ENCODE data around the gene PISD.
"Not testable (repeated sequence)": the region's sequence is repeated elsewhere in the genome, so short reads cannot be mapped to it uniquely, and the experiment has no call there.

PISD gene

GRCh38 chr22:31595271-31595670 lies 66.7 kb downstream of the PISD start:
- DNase-seq (ENCODE audit: low read depth), result no peak
- TF ChIP-seq, protein P1, sequence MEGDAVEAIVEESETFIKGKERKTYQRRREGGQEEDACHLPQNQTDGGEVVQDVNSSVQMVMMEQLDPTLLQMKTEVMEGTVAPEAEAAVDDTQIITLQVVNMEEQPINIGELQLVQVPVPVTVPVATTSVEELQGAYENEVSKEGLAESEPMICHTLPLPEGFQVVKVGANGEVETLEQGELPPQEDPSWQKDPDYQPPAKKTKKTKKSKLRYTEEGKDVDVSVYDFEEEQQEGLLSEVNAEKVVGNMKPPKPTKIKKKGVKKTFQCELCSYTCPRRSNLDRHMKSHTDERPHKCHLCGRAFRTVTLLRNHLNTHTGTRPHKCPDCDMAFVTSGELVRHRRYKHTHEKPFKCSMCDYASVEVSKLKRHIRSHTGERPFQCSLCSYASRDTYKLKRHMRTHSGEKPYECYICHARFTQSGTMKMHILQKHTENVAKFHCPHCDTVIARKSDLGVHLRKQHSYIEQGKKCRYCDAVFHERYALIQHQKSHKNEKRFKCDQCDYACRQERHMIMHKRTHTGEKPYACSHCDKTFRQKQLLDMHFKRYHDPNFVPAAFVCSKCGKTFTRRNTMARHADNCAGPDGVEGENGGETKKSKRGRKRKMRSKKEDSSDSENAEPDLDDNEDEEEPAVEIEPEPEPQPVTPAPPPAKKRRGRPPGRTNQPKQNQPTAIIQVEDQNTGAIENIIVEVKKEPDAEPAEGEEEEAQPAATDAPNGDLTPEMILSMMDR (IDR thresholded peaks at IDR 0.05; ENCODE audit: insufficient read depth, low read depth, low read length, missing control alignments), result no peak
- H3K4me3 ChIP-seq (ENCODE audit: low read depth, low read length), result no peak overlapping the region

GRCh38 chr22:31590161-31590560 lies 71.9 kb downstream of the PISD start:
- H3K4me3 ChIP-seq (ENCODE audit: low read depth, low read length); DNase-seq (ENCODE audit: low read depth): not testable (repeated sequence)

GRCh38 chr22:31588970-31589675 lies 72.9 kb downstream of the PISD start:
- DNase-seq (ENCODE audit: low read depth), result no peak
- TF ChIP-seq, protein P1 (IDR thresholded peaks at IDR 0.05; ENCODE audit: insufficient read depth, low read depth, low read length, missing control alignments), result no peak
- H3K4me3 ChIP-seq (ENCODE audit: low read depth, low read length), result no peak overlapping the region

DNA sequence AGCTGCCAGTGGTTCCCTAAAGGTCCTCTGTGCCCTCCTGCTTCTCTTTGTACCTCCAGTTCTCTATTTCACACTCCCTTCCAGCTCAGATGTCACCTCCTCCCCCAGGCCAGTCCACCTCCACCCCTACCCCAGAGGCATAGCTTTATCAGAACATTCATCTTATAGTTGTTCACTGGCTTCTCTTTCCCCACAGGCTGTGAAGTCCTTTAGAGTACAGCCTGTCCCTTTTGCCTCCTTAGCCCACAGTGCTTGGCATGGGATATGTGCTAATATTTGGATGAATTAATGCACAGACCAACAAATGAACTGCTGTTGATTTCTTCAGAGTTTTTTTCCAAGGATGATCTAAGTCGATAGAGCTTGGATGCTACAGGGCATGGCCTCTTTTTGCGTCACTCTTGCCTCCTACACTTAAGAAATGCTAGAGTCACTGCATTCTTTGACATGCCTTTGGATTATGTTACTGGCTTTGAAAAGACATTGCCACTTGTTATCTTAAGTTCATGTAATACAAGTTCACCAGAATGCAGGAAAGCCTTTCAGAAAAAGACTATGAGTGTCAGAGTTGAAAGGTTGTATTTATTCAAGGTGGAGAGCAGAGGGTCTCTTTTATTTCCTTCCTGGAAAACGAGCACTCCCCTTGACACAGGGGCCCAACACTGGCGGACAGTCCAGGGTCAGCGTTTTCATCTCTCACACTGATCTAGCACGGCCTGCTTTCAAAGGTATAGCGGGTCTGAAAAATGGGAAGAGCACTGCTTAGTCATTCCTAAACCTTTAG lies 75.7 kb downstream of the PISD start:
- H3K4me3 ChIP-seq (ENCODE audit: low read depth, low read length), result no peak overlapping the region
- TF ChIP-seq, protein P1 (IDR thresholded peaks at IDR 0.05; ENCODE audit: insufficient read depth, low read depth, low read length, missing control alignments), result no peak
- no peak for DNase-seq (ENCODE audit: low read depth)

GRCh38 chr22:31585161-31585859 lies 76.7 kb downstream of the PISD start:
- H3K4me3 ChIP-seq (ENCODE audit: low read depth, low read length), result no peak overlapping the region
- TF ChIP-seq, protein P1 (IDR thresholded peaks at IDR 0.05; ENCODE audit: insufficient read depth, low read depth, low read length, missing control alignments), result no peak
- no peak for DNase-seq (ENCODE audit: low read depth)

DNA sequence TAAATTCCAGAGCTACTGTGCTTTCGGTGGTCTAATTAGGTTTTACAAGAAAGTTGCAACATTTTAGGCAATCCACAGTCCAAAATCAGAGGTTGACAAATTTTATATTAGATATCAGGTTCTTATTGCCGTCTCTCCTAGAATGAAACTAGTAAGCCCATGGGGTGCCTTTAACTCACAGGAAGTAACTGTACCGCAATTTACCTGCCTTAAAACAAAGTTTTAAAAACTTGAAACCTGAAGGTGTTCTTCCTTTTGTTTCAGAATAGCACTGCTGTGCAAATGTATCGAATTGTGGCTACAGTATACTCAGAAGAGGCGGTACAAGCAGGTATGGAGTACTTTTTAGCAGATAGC lies 77.2 kb downstream of the PISD start:
- no peak for DNase-seq (ENCODE audit: low read depth)
- TF ChIP-seq, protein P1 (IDR thresholded peaks at IDR 0.05; ENCODE audit: insufficient read depth, low read depth, low read length, missing control alignments), result no peak
- H3K4me3 ChIP-seq (ENCODE audit: low read depth, low read length), result no peak overlapping the region

DNA sequence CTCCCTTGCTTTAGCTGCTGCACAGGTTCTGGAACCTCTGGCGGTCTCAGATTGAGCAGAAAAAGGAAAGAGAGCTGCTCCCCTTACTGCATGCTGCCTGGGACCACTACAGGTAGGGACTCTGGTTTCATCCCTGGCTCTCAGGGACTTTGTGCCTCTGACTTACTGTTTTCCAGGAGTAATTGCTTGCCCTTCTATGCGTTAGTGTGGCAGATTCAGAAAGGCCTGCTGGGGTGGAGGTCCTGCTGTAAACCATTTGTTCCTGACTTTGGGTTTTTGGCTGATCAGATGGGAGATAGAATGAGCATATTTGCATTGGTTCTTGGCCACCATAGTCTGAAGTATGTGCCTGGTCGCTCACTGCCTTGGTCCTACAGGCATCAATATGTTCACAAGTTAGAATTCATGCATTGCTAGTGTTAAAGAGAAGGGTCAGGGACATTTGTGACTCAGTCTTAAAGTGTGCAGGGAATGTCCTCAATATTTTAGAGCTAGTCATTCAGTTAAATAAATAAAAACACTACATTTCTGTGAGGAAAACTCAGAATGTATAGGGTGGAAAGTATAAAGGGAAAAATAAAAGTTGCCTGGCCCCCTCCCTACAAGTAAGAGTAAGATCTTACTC lies 78.0 kb downstream of the PISD start:
- TF ChIP-seq, protein P1 (IDR thresholded peaks at IDR 0.05; ENCODE audit: insufficient read depth, low read depth, low read length, missing control alignments), result no peak
- H3K4me3 ChIP-seq (ENCODE audit: low read depth, low read length), result no peak overlapping the region
- no peak for DNase-seq (ENCODE audit: low read depth)
